Astrocyte (in vitro differentiated cells and primary cell): ENCODE data around the gene CCDC3. TPM values are rescaled to one million over a fixed set of nuclear protein-coding genes. Genes with fewer than 3 reads are reported as not detected.
A peak's percentile ranks its signal among the peaks of the same experiment; 100 is the strongest.

Source experiments
- DNase-seq: peaks from one replicate; pipeline ENCODE4 v3.0.0-alpha.2; 2010; ENCODE audit warnings: low read depth
- FAIRE-seq: peaks from 2 replicates; lab custom pipeline; 2011; peaks lifted over from hg19 to GRCh38; lab: Jason Lieb, UNC
- H2AFZ ChIP-seq: 2 replicates; pipeline ENCODE4 v1.6.0; 2012; ENCODE audit warnings: low read depth, low read length, inconsistent platforms
- H3K27ac ChIP-seq: 2 replicates; pipeline ENCODE4 v1.5.1; 2011; ENCODE audit warnings: low read depth, low read length, inconsistent platforms
- H3K27me3 ChIP-seq: 2 replicates; pipeline ENCODE4 v1.6.0; 2011; ENCODE audit warnings: low read length, inconsistent platforms; ENCODE audit not compliant: insufficient read depth
- H3K36me3 ChIP-seq: 2 replicates; pipeline ENCODE4 v1.5.1; 2011; ENCODE audit warnings: low read length, inconsistent platforms; ENCODE audit not compliant: insufficient read depth
- H3K4me1 ChIP-seq: 2 replicates; pipeline ENCODE4 v1.5.1; 2011; ENCODE audit warnings: low read length, inconsistent platforms; ENCODE audit not compliant: insufficient read depth
- H3K4me2 ChIP-seq: 2 replicates; pipeline ENCODE4 v1.6.0; 2012; ENCODE audit warnings: low read length, inconsistent platforms
- H3K4me3 ChIP-seq: 2 replicates; pipeline ENCODE4 v1.5.1; 2011; ENCODE audit warnings: low read depth, mild to moderate bottlenecking, low read length, inconsistent platforms; ENCODE audit not compliant: insufficient read depth
- H3K79me2 ChIP-seq: 2 replicates; pipeline ENCODE4 v1.6.0; 2012; ENCODE audit warnings: mild to moderate bottlenecking, low read length, inconsistent platforms; ENCODE audit not compliant: insufficient read depth
- H3K9ac ChIP-seq: 2 replicates; pipeline ENCODE4 v1.6.0; 2012; ENCODE audit warnings: mild to moderate bottlenecking, low read length, inconsistent platforms
- H3K9me3 ChIP-seq: 2 replicates; pipeline ENCODE4 v1.5.1; 2012; ENCODE audit warnings: low read depth, mild to moderate bottlenecking, low read length, inconsistent platforms; ENCODE audit not compliant: insufficient read depth
- H4K20me1 ChIP-seq: 2 replicates; pipeline ENCODE4 v1.6.0; 2012; ENCODE audit warnings: low read length, inconsistent platforms; ENCODE audit not compliant: insufficient read depth
- H3K27ac Mint-ChIP-seq: one replicate; pipeline ENCODE4 v1.8.0; 2021; ENCODE audit warnings: mild to moderate bottlenecking, mixed read lengths; ENCODE audit not compliant: unreplicated experiment
- H3K27me3 Mint-ChIP-seq: one replicate; pipeline ENCODE4 v1.8.0; 2021; ENCODE audit warnings: low read depth, mixed read lengths; ENCODE audit not compliant: unreplicated experiment
- H3K36me3 Mint-ChIP-seq: one replicate; pipeline ENCODE4 v1.8.0; 2021; ENCODE audit warnings: low read depth, mixed read lengths; ENCODE audit not compliant: unreplicated experiment
- H3K4me1 Mint-ChIP-seq: one replicate; pipeline ENCODE4 v1.8.0; 2021; ENCODE audit warnings: low read depth, mixed read lengths; ENCODE audit not compliant: unreplicated experiment
- H3K4me3 Mint-ChIP-seq: one replicate; pipeline ENCODE4 v1.8.0; 2021; ENCODE audit warnings: mild to moderate bottlenecking, moderate library complexity, mixed read lengths; ENCODE audit not compliant: unreplicated experiment
- H3K9me3 Mint-ChIP-seq: one replicate; pipeline ENCODE4 v1.8.0; 2021; ENCODE audit warnings: mild to moderate bottlenecking, mixed read lengths; ENCODE audit not compliant: unreplicated experiment
- CTCF ChIP-seq: IDR thresholded peaks from 2 replicates; pipeline ENCODE4 v1.5.1; 2011; ENCODE audit warnings: low read depth, mild to moderate bottlenecking, inconsistent platforms, low read length, moderate library complexity; ENCODE audit not compliant: insufficient read depth
- EZH2 ChIP-seq: IDR thresholded peaks from 2 replicates; pipeline ENCODE4 v1.6.1; 2012; ENCODE audit warnings: mild to moderate bottlenecking, low read length, inconsistent platforms; ENCODE audit not compliant: insufficient read depth
- total RNA-seq: library from RNA; stranded (reverse); gene quantifications from 2 replicates; pipeline ENCODE4 v1.2.1, GENCODE V29; 2021

CCDC3 gene
- total RNA-seq, 1 donor from 2014 or later, result 25.8 TPM

GRCh38 chr10:12974078-12974477 is 27.4 kb downstream of the CCDC3 start:
- no peak overlapping the region for H2AFZ ChIP-seq
- H3K9me3 ChIP-seq, result no peaks in the 10 kb centered on the region
- Mint-ChIP-seq H3K27ac (no peak overlapping the region), H3K4me3 (no peak overlapping the region), H3K27me3 (peaks cover 15% of the 10 kb centered on the region), H3K4me1 (peaks cover 19% of the 10 kb centered on the region), H3K36me3 (peaks cover 25% of the 10 kb centered on the region), H3K9me3 (peaks cover 3% of the 10 kb centered on the region)
- H3K36me3 ChIP-seq, result no peaks in the 10 kb centered on the region
- no peak overlapping the region for H3K27ac ChIP-seq
- no peak overlapping the region for H3K4me3 ChIP-seq
- DNase-seq (no peak), FAIRE-seq (no peak)
- no peak for TF ChIP-seq EZH2
- TF ChIP-seq CTCF, result no peak
- H3K27me3 ChIP-seq, result peaks cover 3% of the 10 kb centered on the region
- peaks cover 6% of the 10 kb centered on the region for H3K4me1 ChIP-seq
- H4K20me1 ChIP-seq, result no peaks in the 10 kb centered on the region
- H3K9ac ChIP-seq, result no peak overlapping the region
- H3K4me2 ChIP-seq, result no peak overlapping the region
- H3K79me2 ChIP-seq, result no peaks in the 10 kb centered on the region

- FAIRE-seq (no peak), DNase-seq (no peak)
- Histone ChIP-seq H3K27me3 (no peaks in the 10 kb centered on the region), H3K9ac (no peak overlapping the region), H3K36me3 (no peaks in the 10 kb centered on the region), H3K4me1 (peaks cover 6% of the 10 kb centered on the region), H3K4me2 (no peak overlapping the region), H3K4me3 (no peak overlapping the region), H3K79me2 (no peaks in the 10 kb centered on the region), H3K9me3 (no peaks in the 10 kb centered on the region), H2AFZ (peak overlapping the region; percentile 2), H4K20me1 (no peaks in the 10 kb centered on the region), H3K27ac (no peak overlapping the region)
- no peak overlapping the region for H3K4me3 Mint-ChIP-seq
- H3K27ac Mint-ChIP-seq, result no peak overlapping the region
- H3K36me3 Mint-ChIP-seq, result peaks cover 24% of the 10 kb centered on the region
- peaks cover 12% of the 10 kb centered on the region for H3K4me1 Mint-ChIP-seq
- H3K9me3 Mint-ChIP-seq, result peaks cover 3% of the 10 kb centered on the region
- TF ChIP-seq EZH2 (no peak), CTCF (no peak)
- peaks cover 11% of the 10 kb centered on the region for H3K27me3 Mint-ChIP-seq
Observed at GRCh38 chr10:12973149-12973718, 28.3 kb downstream of the CCDC3 start.

GRCh38 chr10:12972146-12972545 is 29.4 kb downstream of the CCDC3 start:
- no peaks in the 10 kb centered on the region for H4K20me1 ChIP-seq
- H3K36me3 Mint-ChIP-seq, result peaks cover 28% of the 10 kb centered on the region
- peaks cover 10% of the 10 kb centered on the region for H3K27me3 Mint-ChIP-seq
- FAIRE-seq (no peak), DNase-seq (no peak)
- H3K79me2 ChIP-seq, result no peaks in the 10 kb centered on the region
- peaks cover 9% of the 10 kb centered on the region for H3K4me1 Mint-ChIP-seq
- H3K4me1 ChIP-seq, result peaks cover 6% of the 10 kb centered on the region
- H2AFZ ChIP-seq, result no peak overlapping the region
- H3K27me3 ChIP-seq, result no peaks in the 10 kb centered on the region
- H3K9me3 Mint-ChIP-seq, result peaks cover 13% of the 10 kb centered on the region
- TF ChIP-seq CTCF (no peak), EZH2 (no peak)
- no peak overlapping the region for H3K4me3 Mint-ChIP-seq
- no peak overlapping the region for H3K27ac Mint-ChIP-seq
- H3K4me2 ChIP-seq, result no peak overlapping the region
- H3K9ac ChIP-seq, result no peak overlapping the region
- no peaks in the 10 kb centered on the region for H3K9me3 ChIP-seq
- no peak overlapping the region for H3K4me3 ChIP-seq
- H3K36me3 ChIP-seq, result no peaks in the 10 kb centered on the region
- no peak overlapping the region for H3K27ac ChIP-seq
